NT2/D1 (cell line): ENCODE measurements around the gene CREB3L1.

Source experiments
- DNase-seq: peaks from one replicate; pipeline ENCODE4 v3.0.0-alpha.2; 2011; ENCODE audit warnings: low read depth, low spot score
- H3K27me3 ChIP-seq: 2 replicates; pipeline ENCODE4 v1.6.0; 2011; ENCODE audit warnings: mild to moderate bottlenecking; ENCODE audit not compliant: insufficient read length, insufficient read depth
- H3K36me3 ChIP-seq: 2 replicates; pipeline ENCODE4 v1.6.1; 2011; ENCODE audit warnings: mild to moderate bottlenecking, low read length, mixed read lengths; ENCODE audit not compliant: insufficient read depth, insufficient read length
- H3K4me1 ChIP-seq: 2 replicates; pipeline ENCODE4 v1.5.1; 2011; ENCODE audit not compliant: insufficient read depth, insufficient read length
- H3K4me3 ChIP-seq: 2 replicates; pipeline ENCODE4 v1.5.1; 2011; ENCODE audit warnings: low read depth; ENCODE audit not compliant: insufficient read length
- H3K9ac ChIP-seq: 2 replicates; pipeline ENCODE4 v1.6.0; 2011; ENCODE audit warnings: low read depth; ENCODE audit not compliant: insufficient read length
- H3K9me3 ChIP-seq: 2 replicates; pipeline ENCODE4 v1.5.1; 2011; ENCODE audit warnings: mild to moderate bottlenecking, low read length; ENCODE audit not compliant: insufficient read depth
- SUZ12 ChIP-seq: IDR thresholded peaks from 2 replicates; pipeline ENCODE4 v1.6.1; 2011; ENCODE audit not compliant: insufficient read length, insufficient read depth; ENCODE audit errors: extremely low read depth
- YY1 ChIP-seq: IDR thresholded peaks from 2 replicates; pipeline ENCODE4 v1.6.1; 2011; ENCODE audit not compliant: insufficient read length, insufficient read depth
- ZNF274 ChIP-seq: IDR thresholded peaks from 2 replicates; pipeline ENCODE4 v1.6.1; 2011; ENCODE audit warnings: mild to moderate bottlenecking, low read depth, low read length

Gene CREB3L1

GRCh38 chr11:46360878-46361277 is 83.4 kb downstream of the CREB3L1 start:
- H3K27me3 ChIP-seq = no peaks in the 10 kb centered on the region
- TF ChIP-seq SUZ12 (no peak), ZNF274 (no peak), YY1 (no peak)
- H3K9ac ChIP-seq = peak overlapping the region; percentile 33
- H3K4me1 ChIP-seq = peaks cover 54% of the 10 kb centered on the region
- DNase-seq = no peak
- no peaks in the 10 kb centered on the region for H3K9me3 ChIP-seq
- peaks cover 42% of the 10 kb centered on the region for H3K36me3 ChIP-seq
- H3K4me3 ChIP-seq = no peak overlapping the region

- TF ChIP-seq ZNF274 (no peak), YY1 (no peak), SUZ12 (no peak)
- H3K4me3 ChIP-seq = no peak overlapping the region
- peak overlapping the region; percentile 33 for H3K9ac ChIP-seq
- no peaks in the 10 kb centered on the region for H3K9me3 ChIP-seq
- peaks cover 41% of the 10 kb centered on the region for H3K36me3 ChIP-seq
- no peak for DNase-seq
- H3K27me3 ChIP-seq = no peaks in the 10 kb centered on the region
- peaks cover 48% of the 10 kb centered on the region for H3K4me1 ChIP-seq
These were observed 84.1 kb downstream of the CREB3L1 start for GRCh38 chr11:46361283-46362155.

- Histone ChIP-seq H3K9me3 (no peaks in the 10 kb centered on the region), H3K36me3 (peaks cover 46% of the 10 kb centered on the region), H3K27me3 (no peaks in the 10 kb centered on the region), H3K4me1 (peaks cover 49% of the 10 kb centered on the region), H3K9ac (peak overlapping the region; percentile 42), H3K4me3 (no peak overlapping the region)
- no peak for DNase-seq
- TF ChIP-seq SUZ12 (no peak), YY1 (no peak)
These were observed 84.9 kb downstream of the CREB3L1 start for GRCh38 chr11:46362156-46363030.

GRCh38 chr11:46363031-46363407 is 85.6 kb downstream of the CREB3L1 start:
- TF ChIP-seq ZNF274 = no peak
- no peak for TF ChIP-seq YY1
- TF ChIP-seq SUZ12 = no peak
- Histone ChIP-seq H3K4me3 (no peak overlapping the region), H3K36me3 (peaks cover 47% of the 10 kb centered on the region), H3K9ac (peak overlapping the region; percentile 42), H3K27me3 (no peaks in the 10 kb centered on the region), H3K9me3 (no peaks in the 10 kb centered on the region), H3K4me1 (peaks cover 49% of the 10 kb centered on the region)
- DNase-seq = no peak

GRCh38 chr11:46363455-46364005 is 86.1 kb downstream of the CREB3L1 start:
- Histone ChIP-seq H3K9ac (no peak overlapping the region), H3K4me1 (peaks cover 50% of the 10 kb centered on the region), H3K36me3 (peaks cover 53% of the 10 kb centered on the region), H3K27me3 (no peaks in the 10 kb centered on the region), H3K4me3 (no peak overlapping the region), H3K9me3 (no peaks in the 10 kb centered on the region)
- DNase-seq = no peak
- no peak for TF ChIP-seq SUZ12
- no peak for TF ChIP-seq ZNF274
- no peak for TF ChIP-seq YY1

GRCh38 chr11:46364056-46364455 is 86.6 kb downstream of the CREB3L1 start:
- no peak for DNase-seq
- no peak overlapping the region for H3K4me3 ChIP-seq
- TF ChIP-seq ZNF274 = no peak
- TF ChIP-seq YY1 = no peak
- no peak for TF ChIP-seq SUZ12
- peaks cover 50% of the 10 kb centered on the region for H3K4me1 ChIP-seq
- no peaks in the 10 kb centered on the region for H3K9me3 ChIP-seq
- H3K27me3 ChIP-seq = no peaks in the 10 kb centered on the region
- no peak overlapping the region for H3K9ac ChIP-seq
- peaks cover 56% of the 10 kb centered on the region for H3K36me3 ChIP-seq
